A549 (cell line): ENCODE measurements around the gene ABI3.

Source experiments
- BCL3 ChIP-seq: fragments of >200 bp; sonication (Bioruptor Twin); formaldehyde crosslinking; IDR thresholded peaks from 3 replicates; pipeline ENCODE4 v1.6.1; 2016
- CBX2 ChIP-seq: fragments of 200-600 bp; sonication (generic); IDR thresholded peaks from 2 replicates; pipeline ENCODE4 v1.6.1; 2016; ENCODE audit warnings: low read depth, mild to moderate bottlenecking, borderline replicate concordance
- CTCF ChIP-seq: fragments of >200 bp; sonication (Bioruptor Twin); formaldehyde crosslinking; IDR thresholded peaks from 3 replicates; pipeline ENCODE4 v1.5.1; 2016
- MAFK ChIP-seq: fragments of 450-650 bp; IDR thresholded peaks from 2 replicates; pipeline ENCODE4 v1.6.1; 2014; ENCODE audit not compliant: partially characterized antibody
- MAX ChIP-seq: IDR thresholded peaks from 2 replicates; pipeline ENCODE4 v1.6.1; 2012
- POLR2A ChIP-seq: IDR thresholded peaks from 2 replicates; pipeline ENCODE4 v1.6.1; 2012; ENCODE audit warnings: mild to moderate bottlenecking, low read length
- USF2 ChIP-seq: fragments of 450-650 bp; IDR thresholded peaks from 2 replicates; pipeline ENCODE4 v1.6.1; 2014; ENCODE audit warnings: antibody characterized with exemption

GRCh38 chr17:49209061-49209571 lies 1.4 kb upstream of the ABI3 start:
- TF ChIP-seq CBX2 (no peak), POLR2A (no peak), BCL3 (no peak), CTCF (no peak), USF2 (no peak), MAX (no peak), MAFK (no peak)
